ENCODE results near the gene PRKACB.

The PRKACB gene

GRCh38 chr1:84156210-84156621 is 12.1 kb downstream of the PRKACB start:
- DNase-seq (no peak), ATAC-seq (peak; percentile 72)

GRCh38 chr1:84159533-84160240 is 15.6 kb downstream of the PRKACB start:
- DNase-seq, result no peak
- ATAC-seq, result no peak

- DNase-seq (no peak), ATAC-seq (no peak)
Observed at GRCh38 chr1:84162295-84162694, 18.2 kb downstream of the PRKACB start.

GRCh38 chr1:84163123-84163931 is 19.3 kb downstream of the PRKACB start:
- ATAC-seq, result peak; percentile 37
- DNase-seq, result no peak

- no peak for ATAC-seq
- no peak for DNase-seq
Observed at GRCh38 chr1:84164161-84164560, 20.1 kb downstream of the PRKACB start.

- DNase-seq, result no peak
- ATAC-seq, result no peak
Observed at GRCh38 chr1:84164567-84165021, 20.5 kb downstream of the PRKACB start.

GRCh38 chr1:84165601-84166000 is 21.5 kb downstream of the PRKACB start:
- DNase-seq, result no peak
- no peak for ATAC-seq

GRCh38 chr1:84166797-84167196 is 22.7 kb downstream of the PRKACB start:
- DNase-seq (no peak), ATAC-seq (peak; percentile 59)

GRCh38 chr1:84168783-84169182 is 24.7 kb downstream of the PRKACB start:
- no peak for ATAC-seq
- no peak for DNase-seq

- ATAC-seq, result no peak
- DNase-seq, result no peak
Observed at GRCh38 chr1:84170171-84170570, 26.1 kb downstream of the PRKACB start.

- ATAC-seq (no peak), DNase-seq (no peak)
Observed at GRCh38 chr1:84171481-84171880, 27.4 kb downstream of the PRKACB start.

- DNase-seq, result no peak
- no peak for ATAC-seq
Observed at GRCh38 chr1:84174051-84174556, 30.0 kb downstream of the PRKACB start.

GRCh38 chr1:84181350-84182005 is 37.4 kb downstream of the PRKACB start:
- ATAC-seq (no peak), DNase-seq (no peak)

GRCh38 chr1:84190455-84190854 is 46.4 kb downstream of the PRKACB start:
- ATAC-seq, result no peak
- DNase-seq, result no peak

GRCh38 chr1:84192681-84193080 is 48.6 kb downstream of the PRKACB start:
- DNase-seq (no peak), ATAC-seq (no peak)

- DNase-seq (no peak), ATAC-seq (no peak)
Observed at GRCh38 chr1:84198832-84199231, 54.8 kb downstream of the PRKACB start.

- DNase-seq (no peak), ATAC-seq (no peak)
Observed at GRCh38 chr1:84199257-84199656, 55.2 kb downstream of the PRKACB start.

GRCh38 chr1:84202126-84202525 is 58.1 kb downstream of the PRKACB start:
- ATAC-seq (no peak), DNase-seq (no peak)

GRCh38 chr1:84206375-84206774 is 62.3 kb downstream of the PRKACB start:
- ATAC-seq (no peak), DNase-seq (no peak)

- ATAC-seq (no peak), DNase-seq (no peak)
Observed at GRCh38 chr1:84208935-84209334, 64.9 kb downstream of the PRKACB start.

- no peak for DNase-seq
- no peak for ATAC-seq
Observed at GRCh38 chr1:84214115-84214956, 70.3 kb downstream of the PRKACB start.

GRCh38 chr1:84217239-84217638 is 73.2 kb downstream of the PRKACB start:
- DNase-seq (no peak), ATAC-seq (no peak)
